Pancreas (tissue), 10 donors: ENCODE results near the gene APOBEC4. TPM values are rescaled to one million over a fixed set of nuclear protein-coding genes. Genes with fewer than 3 reads are reported as not detected.

Experiments used
- ATAC-seq, 4 donors: fragments of 200-7000 bp; cut with Tn5 transposase; one replicate each; pipeline versions ENCODE4 v1.8.0 to v1.9.1; 2020; ENCODE audit warnings: mild to moderate bottlenecking in 4 of 4, moderate library complexity in 4 of 4
- DNase-seq, 6 donors: peaks; one replicate each; pipeline ENCODE4 v3.0.0-alpha.2; 2020
- FAIRE-seq: peaks from 2 replicates; lab custom pipeline; 2012; peaks lifted over from hg19 to GRCh38; lab: Jason Lieb, UNC
- H3K27ac ChIP-seq, 4 donors: fragments of 200-600 bp; sonication (generic); 1 replicate in 3 of 4; 2 replicates in 1 of 4; pipeline versions ENCODE4 v1.5.0 to v1.8.0; 2020
- H3K27me3 ChIP-seq, 4 donors: fragments of 200-600 bp; one replicate each; pipeline ENCODE4 v1.8.0; 2021
- H3K36me3 ChIP-seq, 3 donors: fragments of 200-600 bp; sonication (generic) in 1 of 3; one replicate each; pipeline versions ENCODE4 v1.5.0 to v1.8.0; 2020 to 2021
- H3K4me1 ChIP-seq, 3 donors: fragments of 200-600 bp; one replicate each; pipeline ENCODE4 v1.8.0; 2021
- H3K4me3 ChIP-seq, 4 donors: fragments of 200-600 bp; sonication (generic) in 2 of 4; one replicate each; pipeline versions ENCODE4 v1.5.0 to v1.8.0; 2020 to 2021
- H3K9me3 ChIP-seq, 4 donors: fragments of 200-600 bp; one replicate each; pipeline ENCODE4 v1.8.0; 2021
- CTCF ChIP-seq, 4 donors: fragments of 200-600 bp; sonication (generic) in 3 of 4; IDR thresholded peaks; one replicate each; pipeline versions ENCODE4 v1.5.0 to v1.8.0; 2021; ENCODE audit warnings: antibody characterized with exemption in 4 of 4
- WGBS, 2 donors: extraction: QIAGEN DNeasy Blood & Tissue Kit; methylation state at CpG; one replicate each; pipeline ENCODE4 v1.1.7; 2013; 5-methylcytosine and 5-hydroxymethylcytosine counted together
- intact Hi-C, 3 donors: fragments of 100-400 bp; cut with DNase I; formaldehyde crosslinking; loops; one replicate each; pipeline versions ENCODE4 v1.11.1 to v1.14.2; 2022
- polyA plus RNA-seq, 2 donors: library from polyadenylated mRNA; stranded (reverse); fragments of 200-250 nt; gene quantifications; one replicate each; pipeline ENCODE4 v1.2.3, GENCODE V29; 2013
- total RNA-seq, 6 donors: library from RNA; stranded (reverse); fragmentation: NEBNext Ultra II Directional in 4 of 6; extraction: Animal tissue kit (Norgen Biotek cat#: 25700) in 4 of 6; gene quantifications; one replicate each; pipeline versions ENCODE4 v1.2.1 to v1.2.4, GENCODE V29; 2021 to 2023
- donor health status: healthy with polysubstance abuse.
- donor health status: DM: no; HTN: no; CAD: no; lungs with moderate emphysema.
- donor health status: DM: no; HTN: no; CAD: no.
- donor health status: control.
- donor health status: control.
- donor health status: Bipolar disorder and iron deficiency.
- donor health status: DM: yes; HTN: yes; CAD: no.
- donor health status: DM: no; HTN: no; CAD: no.
- donor health status: DM: no; HTN: no; CAD: no.
- donor health status: DM: yes; HTN: yes; CAD: no.

Gene APOBEC4
- total and polyA plus RNA-seq, 8 donors, result 0.05 TPM; not detected in 7

DNA sequence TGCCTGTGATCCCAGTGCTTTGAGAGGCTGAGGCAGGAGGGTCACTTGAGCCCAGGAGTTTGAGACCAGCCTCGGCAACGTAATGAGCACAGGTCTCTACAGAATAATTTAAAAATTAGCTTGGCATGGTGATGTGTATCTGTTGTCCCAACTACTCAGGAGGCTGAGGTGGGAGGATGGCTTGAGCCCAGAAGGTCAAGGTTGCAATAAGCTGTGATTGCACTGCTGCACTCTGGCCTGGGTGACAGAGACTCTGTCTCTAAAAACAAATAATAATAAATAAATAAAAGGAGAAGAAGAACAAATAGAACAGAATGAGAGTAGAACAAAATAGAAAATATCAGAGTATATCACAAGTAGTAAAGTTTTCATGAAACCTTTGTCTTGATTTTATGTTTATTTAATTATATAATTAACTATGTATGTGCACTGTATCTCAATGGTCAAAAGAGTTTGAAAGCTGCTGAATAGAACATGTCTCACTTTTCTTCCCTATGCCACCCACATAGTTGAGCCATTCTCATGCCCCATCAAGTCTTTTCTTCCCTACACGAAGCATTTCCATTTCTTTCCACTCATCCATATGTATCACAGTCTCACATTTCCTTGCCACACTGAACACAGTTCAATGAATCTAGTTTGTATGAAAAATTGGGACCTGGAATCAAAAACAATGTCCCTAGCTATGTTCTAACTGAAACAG is 22.9 kb upstream of the APOBEC4 start:
- Histone ChIP-seq H3K9me3 (no peaks in the 10 kb centered on the region), H3K27ac (no peak overlapping the region), H3K4me1 (no peaks in the 10 kb centered on the region), H3K27me3 (no peaks in the 10 kb centered on the region), H3K4me3 (no peak overlapping the region), H3K36me3 (no peaks in the 10 kb centered on the region)
- ATAC-seq, result no peak
- intact Hi-C loops, result no loop called here
- no peak for TF ChIP-seq CTCF (IDR thresholded peaks at IDR 0.05)
- 70 to 90% methylated on average over 3 of the region's 3 CpGs for WGBS, 2 donors
- no peak for FAIRE-seq
- DNase-seq, result no peak

DNA sequence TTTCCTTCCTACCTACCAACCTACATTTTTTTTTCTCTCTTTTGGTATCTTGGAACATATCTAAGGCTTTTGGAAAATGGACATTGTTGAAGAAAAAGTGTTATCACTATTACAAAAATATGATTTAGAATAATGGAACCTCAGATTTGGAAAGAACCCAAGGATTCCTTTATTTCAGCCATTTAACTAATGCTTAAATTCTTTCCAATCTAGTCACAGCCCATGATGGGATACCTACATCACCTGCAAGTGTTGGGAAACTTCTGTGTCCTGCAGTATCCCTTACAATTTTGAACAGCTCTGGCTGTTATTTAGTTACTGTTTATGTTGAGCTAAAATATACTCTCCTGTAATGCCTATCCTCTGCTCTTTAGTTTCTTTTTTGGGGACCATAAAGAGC is 22.3 kb upstream of the APOBEC4 start:
- H3K27ac ChIP-seq, result no peak overlapping the region
- DNase-seq, result no peak
- H3K9me3 ChIP-seq, result no peaks in the 10 kb centered on the region
- H3K4me3 ChIP-seq, result no peak overlapping the region
- H3K4me1 ChIP-seq, result no peaks in the 10 kb centered on the region
- TF ChIP-seq CTCF (IDR thresholded peaks at IDR 0.05), result no peak
- H3K36me3 ChIP-seq, result no peaks in the 10 kb centered on the region
- intact Hi-C loops, result no loop called here
- no peak for FAIRE-seq
- no peak for ATAC-seq
- no peaks in the 10 kb centered on the region for H3K27me3 ChIP-seq

GRCh38 chr1:183674886-183675285 is 21.8 kb upstream of the APOBEC4 start:
- H3K4me1 ChIP-seq, result no peaks in the 10 kb centered on the region
- intact Hi-C loops, result no loop called here
- no peak overlapping the region for H3K4me3 ChIP-seq
- no peaks in the 10 kb centered on the region for H3K36me3 ChIP-seq
- DNase-seq (no peak), FAIRE-seq (no peak), ATAC-seq (no peak)
- H3K27me3 ChIP-seq, result no peaks in the 10 kb centered on the region
- H3K27ac ChIP-seq, result no peak overlapping the region
- no peaks in the 10 kb centered on the region for H3K9me3 ChIP-seq
- 68 to 75% methylated on average over 2 of the region's 2 CpGs for WGBS, 2 donors
- TF ChIP-seq CTCF (IDR thresholded peaks at IDR 0.05), result no peak

DNA sequence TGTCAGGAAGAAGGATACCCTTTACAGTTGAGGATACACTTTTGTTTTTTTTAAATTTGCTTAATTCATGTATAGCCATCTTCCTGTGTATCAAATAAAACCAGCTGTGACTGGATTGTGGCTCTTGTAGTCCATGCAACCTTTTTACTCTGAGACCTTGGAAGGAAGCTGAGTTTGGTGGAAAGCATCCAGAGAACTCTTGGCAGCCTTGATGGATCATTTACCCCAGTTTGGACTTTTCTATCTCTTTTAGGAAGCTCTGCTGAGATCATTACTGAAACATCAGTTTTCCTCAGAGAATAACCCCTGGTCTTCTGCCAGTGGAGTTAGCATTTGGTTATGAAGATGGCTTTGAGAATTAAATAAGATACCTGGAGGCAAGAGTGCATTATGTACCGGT is 21.2 kb upstream of the APOBEC4 start:
- ATAC-seq (no peak), DNase-seq (no peak), FAIRE-seq (no peak)
- Histone ChIP-seq H3K4me3 (no peak overlapping the region), H3K27ac (no peak overlapping the region), H3K27me3 (no peaks in the 10 kb centered on the region), H3K9me3 (no peaks in the 10 kb centered on the region), H3K4me1 (no peaks in the 10 kb centered on the region), H3K36me3 (no peaks in the 10 kb centered on the region)
- 69 to 76% methylated on average over 1 of the region's 1 CpG for WGBS, 2 donors
- TF ChIP-seq CTCF (IDR thresholded peaks at IDR 0.05), result no peak
- intact Hi-C loops, result no loop called here

DNA sequence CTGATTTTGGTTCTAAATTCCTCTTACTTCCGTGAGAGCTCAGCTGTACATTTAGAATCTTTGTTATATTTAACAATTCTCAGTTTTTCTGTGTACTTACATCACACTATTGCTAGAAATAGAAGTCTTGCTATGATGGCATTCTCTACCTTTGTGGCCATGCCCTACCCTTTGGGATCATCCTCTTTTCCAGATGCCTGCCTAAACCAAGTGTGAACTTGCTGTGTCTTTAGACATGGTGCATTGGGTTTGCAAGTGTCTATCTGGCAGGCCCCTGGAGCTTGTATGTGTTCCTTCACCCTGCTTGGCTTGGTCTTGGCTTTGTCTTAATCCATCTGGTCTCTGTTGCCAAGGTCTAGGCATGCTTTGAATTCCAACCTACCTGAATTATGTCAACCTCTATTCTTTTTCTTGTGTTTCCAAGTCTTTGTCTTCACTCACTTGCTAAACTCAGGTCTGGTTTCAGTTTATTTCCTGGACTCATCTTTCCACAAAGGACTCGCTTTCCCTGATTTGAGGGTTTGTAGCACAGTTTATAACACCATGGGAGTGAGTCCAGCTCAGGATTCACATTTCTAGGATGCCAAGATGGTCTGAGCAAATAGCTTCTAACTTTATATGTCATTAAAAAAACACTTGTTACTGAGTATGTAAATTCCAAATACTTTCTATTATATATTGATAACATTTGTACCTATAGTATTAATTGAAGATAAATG is 20.6 kb upstream of the APOBEC4 start:
- no peaks in the 10 kb centered on the region for H3K9me3 ChIP-seq
- 80 to 83% methylated on average over 2 of the region's 2 CpGs for WGBS, 2 donors
- ATAC-seq, result no peak
- no peak for DNase-seq
- H3K36me3 ChIP-seq, result no peaks in the 10 kb centered on the region
- H3K4me1 ChIP-seq, result no peaks in the 10 kb centered on the region
- no peak for TF ChIP-seq CTCF (IDR thresholded peaks at IDR 0.05)
- no peaks in the 10 kb centered on the region for H3K27me3 ChIP-seq
- H3K27ac ChIP-seq, result no peak overlapping the region
- intact Hi-C loops, result no loop called here
- H3K4me3 ChIP-seq, result no peak overlapping the region
- no peak for FAIRE-seq
